HepG2 (cell line): ENCODE measurements around the gene SDF2. TPM values are rescaled to one million over a fixed set of nuclear protein-coding genes. Genes with fewer than 3 reads are reported as not detected.

Experiments used
- ATAC-seq: fragments of 200-7000 bp; cut with Tn5 transposase; 3 replicates; pipeline ENCODE4 v1.9.1; 2020; ENCODE audit warnings: mild to moderate bottlenecking, moderate library complexity
- BruUV-seq: library from RNA; stranded (reverse); fragments of 400-500 nt; replicated peaks from 2 replicates; lab custom pipeline; 2021; lab: Mats Ljungman, UMichigan
- CTCF ChIA-PET: fragments of 300-600 bp; formaldehyde crosslinking; extraction: SDS; loops from one replicate; lab custom pipeline; 2021; ENCODE audit warnings: low total read pairs, inconsistent platforms, low intra/inter-chr PET ratio; lab: Yijun Ruan, JAX
- POLR2A ChIA-PET: fragments of 350-600 bp; sonication (Branson Sonifier 250); formaldehyde crosslinking; loops from one replicate; lab custom pipeline; 2020; ENCODE audit warnings: antibody characterized with exemption, inconsistent platforms; lab: Yijun Ruan, JAX
- DNase-seq: peaks from one replicate; pipeline ENCODE4 v3.0.0-alpha.2; 2015; ENCODE audit warnings: low spot score
- FAIRE-seq: peaks from 3 replicates; lab custom pipeline; 2011; peaks lifted over from hg19 to GRCh38; lab: Jason Lieb, UNC
- H2AFZ ChIP-seq: one replicate; pipeline ENCODE4 v1.6.1; 2011; ENCODE audit warnings: low read length, inconsistent platforms
- H3K27ac ChIP-seq: fragments of 300-600 bp; 3 replicates; pipeline ENCODE4 v1.8.0; 2011; ENCODE audit warnings: mixed run types, mild to moderate bottlenecking, mixed read lengths, low read length, inconsistent platforms; ENCODE audit not compliant: insufficient read depth; ENCODE audit errors: extremely low read length
- H3K27me3 ChIP-seq, 2 experiments: fragments of 200-600 bp in 1 of 2; 2 replicates in 1 of 2; 3 replicates in 1 of 2; pipeline versions ENCODE4 v1.6.0 to v1.8.0; 2011; ENCODE audit warnings: low read length in 2 of 2, mild to moderate bottlenecking in 2 of 2, moderate library complexity in 2 of 2, inconsistent platforms in 1 of 2; ENCODE audit not compliant: insufficient read depth in 2 of 2, control insufficient read depth in 1 of 2
- H3K36me3 ChIP-seq, 2 experiments: fragments of 200-600 bp in 1 of 2; replicated peaks in 1 of 2; 2 replicates in 1 of 2; 3 replicates in 1 of 2; pipeline versions ENCODE4 v1.5.1 to v1.8.0; 2011; ENCODE audit warnings: low read length in 2 of 2, inconsistent platforms in 1 of 2; ENCODE audit not compliant: insufficient read depth in 2 of 2, control insufficient read depth in 1 of 2
- H3K4me1 ChIP-seq: 2 replicates; pipeline ENCODE4 v1.5.1; 2012; ENCODE audit warnings: low read length, inconsistent platforms; ENCODE audit not compliant: insufficient read depth
- H3K4me2 ChIP-seq: 2 replicates; pipeline ENCODE4 v1.6.0; 2011; ENCODE audit warnings: low read depth, low read length, inconsistent platforms
- H3K4me3 ChIP-seq, 3 experiments: fragments of 200-600 bp in 1 of 3; sonication (generic), shearing (Covaris generic) in 1 of 3; replicated peaks in 1 of 3; 2 replicates each; pipeline ENCODE4 v1.5.1; 2011 to 2016; ENCODE audit warnings: low read length in 3 of 3, inconsistent platforms in 2 of 3, low read depth in 2 of 3, mild to moderate bottlenecking in 2 of 3, control low read depth in 1 of 3, mixed read lengths in 1 of 3; ENCODE audit not compliant: insufficient read depth in 1 of 3
- H3K79me2 ChIP-seq: one replicate; pipeline ENCODE4 v1.6.1; 2011; ENCODE audit warnings: low read length, inconsistent platforms; ENCODE audit not compliant: insufficient read depth
- H3K9ac ChIP-seq: 2 replicates; pipeline ENCODE4 v1.6.0; 2011; ENCODE audit warnings: mild to moderate bottlenecking, low read depth, low read length, inconsistent platforms; ENCODE audit not compliant: insufficient read depth
- H3K9me3 ChIP-seq: 2 replicates; pipeline ENCODE4 v1.5.1; 2012; ENCODE audit warnings: mild to moderate bottlenecking, low read length
- H4K20me1 ChIP-seq: 2 replicates; pipeline ENCODE4 v1.6.0; 2011; ENCODE audit warnings: inconsistent platforms, mild to moderate bottlenecking, low read length, moderate library complexity; ENCODE audit not compliant: insufficient read depth
- ARID2 ChIP-seq: sonication (generic); formaldehyde crosslinking; IDR thresholded peaks from 2 replicates; pipeline ENCODE4 v1.8.1; 2022; ENCODE audit warnings: mild to moderate bottlenecking, missing genetic modification reagents, borderline replicate concordance
- EED ChIP-seq: sonication (generic); formaldehyde crosslinking; IDR thresholded peaks from 2 replicates; pipeline ENCODE4 v1.5.0; 2020; ENCODE audit warnings: mild to moderate bottlenecking, missing genetic modification reagents
- FOXM1 ChIP-seq: sonication (generic); formaldehyde crosslinking; IDR thresholded peaks from 2 replicates; pipeline ENCODE4 v1.5.0; 2020; ENCODE audit warnings: missing genetic modification reagents
- IKZF4 ChIP-seq: sonication (generic); formaldehyde crosslinking; IDR thresholded peaks from 2 replicates; pipeline ENCODE4 v1.5.1; 2020; ENCODE audit warnings: borderline replicate concordance, mild to moderate bottlenecking, low read depth, missing genetic modification reagents; ENCODE audit errors: not compliant biosample characterization
- NFYB ChIP-seq: sonication (generic); formaldehyde crosslinking; IDR thresholded peaks from 2 replicates; pipeline ENCODE4 v1.4.0; 2020; ENCODE audit warnings: missing genetic modification reagents
- RNF219 ChIP-seq: sonication (generic); formaldehyde crosslinking; IDR thresholded peaks from 2 replicates; pipeline ENCODE4 v1.5.0; 2020; ENCODE audit warnings: mild to moderate bottlenecking, missing genetic modification reagents
- SP2 ChIP-seq: sonication (generic); formaldehyde crosslinking; IDR thresholded peaks from 2 replicates; pipeline ENCODE4 v1.5.1; 2020; ENCODE audit warnings: mild to moderate bottlenecking, missing genetic modification reagents
- ZBTB4 ChIP-seq: sonication (generic); formaldehyde crosslinking; IDR thresholded peaks from 2 replicates; pipeline ENCODE4 v1.4.0; 2020; ENCODE audit warnings: missing genetic modification reagents, mild to moderate bottlenecking, borderline replicate concordance
- ZNF646 ChIP-seq: sonication (generic); formaldehyde crosslinking; IDR thresholded peaks from 2 replicates; pipeline ENCODE4 v1.9.0; 2021; ENCODE audit warnings: mild to moderate bottlenecking, missing genetic modification reagents
- WGBS: methylation state at CpG from one replicate; pipeline ENCODE4 v1.1.6; 2017; ENCODE audit warnings: low lambda C conversion rate; 5-methylcytosine and 5-hydroxymethylcytosine counted together
- in situ Hi-C: cut with HindIII; loops from 2 replicates; pipeline ENCODE4 v1.10.0; 2017; ENCODE audit warnings: low pct_unique_long_range_greater_than_20kb; ENCODE audit not compliant: extremely low pct_ligation_motif_present
- intact Hi-C: fragments of 100-400 bp; cut with micrococcal nuclease; formaldehyde crosslinking; loops from one replicate; pipeline ENCODE4 v1.10.0; 2022; ENCODE audit not compliant: unreplicated experiment
- polyA plus RNA-seq, 8 experiments: library from polyadenylated mRNA; depleted of rRNA in 3 of 8; stranded (reverse) in 7 of 8; unstranded in 1 of 8; fragments of >200 nt; fragmentation: Illumina TruSeq in 4 of 8; extraction: Trizol in 4 of 8; gene quantifications; 2 replicates each; pipeline versions ENCODE4 v1.2.1 to v1.2.3, GENCODE V29; 2011 to 2016; ENCODE audit warnings: low read depth in 4 of 8, missing spikeins in 1 of 8, mixed read lengths in 1 of 8; ENCODE audit not compliant: insufficient read depth in 1 of 8
- total RNA-seq, 5 experiments: library from RNA; depleted of rRNA; stranded (reverse); fragments of >200 nt; fragmentation: Illumina TruSeq; extraction: Trizol; gene quantifications; 2 replicates each; pipeline ENCODE4 v1.2.3, GENCODE V29; 2016; ENCODE audit warnings: low read depth in 1 of 5

The SDF2 gene
- total and polyA plus RNA-seq, 2 of the 13 experiments (the other 11 are each of a cell fraction or from before 2014, with no cell fraction given) = 58.2 to 58.4 TPM

- TF ChIP-seq ZBTB4 (CRISPR knock-in tag) = no peak
- TF ChIP-seq EED (CRISPR knock-in tag) = no peak
- TF ChIP-seq, all 625 proteins: peak for 0
Observed at GRCh38 chr17:28635506-28635905, 26.2 kb downstream of the SDF2 start (continued).

GRCh38 chr17:28634206-28634865 lies 27.4 kb downstream of the SDF2 start:
- Histone ChIP-seq H3K79me2 (no peaks in the 10 kb centered on the region), H3K4me3 (no peak overlapping the region), H3K9ac (no peak overlapping the region), H3K9me3 (no peaks in the 10 kb centered on the region), H2AFZ (no peak overlapping the region), H3K4me1 (no peaks in the 10 kb centered on the region), H4K20me1 (no peaks in the 10 kb centered on the region), H3K36me3 (peaks cover 48 to 90% of the 10 kb centered on the region in 2 experiments), H3K27me3 (no peaks in the 10 kb centered on the region), H3K4me2 (no peak overlapping the region), H3K27ac (no peak overlapping the region)
- in situ Hi-C loops (loop anchor here (25.0 kb wide), 1 partner anchor 253 kb away; the partner anchor contains the start of gene FLOT2), intact Hi-C loops (no loop called here)
- BruUV-seq = TSS peak; percentile 26
- 94% methylated on average over 7 of the region's 14 CpGs for WGBS
- ChIA-PET POLR2A (interaction anchor here (1.4 kb wide), 1 partner anchor 10 kb away, joined by 5 read pairs; the partner anchor contains the start of gene BLTP2), CTCF (no interaction called here)
- DNase-seq (no peak), ATAC-seq (no peak), FAIRE-seq (no peak)
- no peak for TF ChIP-seq IKZF4 (CRISPR knock-in tag)
- no peak for TF ChIP-seq ZNF646 (CRISPR knock-in tag)
- no peak for TF ChIP-seq FOXM1 (CRISPR knock-in tag)
- no peak for TF ChIP-seq NFYB (CRISPR knock-in tag)
- no peak for TF ChIP-seq ARID2 (CRISPR knock-in tag)
- TF ChIP-seq SP2 = no peak
- no peak for TF ChIP-seq RNF219 (CRISPR knock-in tag)
